ENCODE results near the gene USH2A.

GRCh38 chr1:216044538-216044937 lies 378.7 kb downstream of the USH2A start:
- TF ChIP-seq POLR2A (IDR thresholded peaks at IDR 0.05; ENCODE audit: low read length) (no peak), GATA1 (IDR thresholded peaks at IDR 0.05; ENCODE audit: low read depth, low read length) (no peak)
